ENCODE results near the gene HTR3E. TPM values are rescaled to one million over a fixed set of nuclear protein-coding genes. Genes with fewer than 3 reads are reported as not detected.
"Not testable (repeated sequence)": the region's sequence is repeated elsewhere in the genome, so short reads cannot be mapped to it uniquely, and the experiment has no call there.

The HTR3E gene
- total and polyA plus RNA-seq, 2 of the 13 experiments (the other 11 are each of a cell fraction or from before 2014, with no cell fraction given): not detected

DNA sequence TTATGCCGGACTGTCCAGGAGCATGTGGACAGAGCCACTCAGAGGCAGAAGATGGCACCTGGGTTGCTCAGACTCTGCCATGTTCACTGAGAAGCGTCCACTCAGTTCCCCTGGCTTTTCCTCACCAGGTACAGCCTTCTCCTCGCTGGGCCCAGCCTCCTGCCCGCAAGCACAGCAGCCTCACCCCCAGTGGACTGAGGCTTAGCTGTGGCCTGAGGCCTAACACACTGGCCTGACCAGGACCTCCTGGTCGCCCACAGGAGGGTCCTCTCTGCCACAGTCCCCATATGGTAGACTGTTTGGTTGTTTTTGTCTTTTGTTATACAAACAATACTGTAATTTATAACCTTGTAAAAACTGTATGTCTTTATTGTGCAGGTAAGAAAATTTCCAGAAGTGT, 28.5 kb upstream of the HTR3E start:
- 59% methylated on average over 3 of the region's 5 CpGs for WGBS (ENCODE audit: low lambda C conversion rate)
- CTCF ChIA-PET (ENCODE audit: low intra/inter-chr PET ratio, low total read pairs): no interaction called here

GRCh38 chr3:184071142-184071541, 25.7 kb upstream of the HTR3E start:
- 22% methylated on average over 7 of the region's 7 CpGs for WGBS (ENCODE audit: low lambda C conversion rate)
- BruUV-seq (replicated peaks); CTCF ChIA-PET (ENCODE audit: low intra/inter-chr PET ratio, low total read pairs); H3K9me3 ChIP-seq (ENCODE audit: low read length); H3K27ac ChIP-seq (ENCODE audit: extremely low read length, insufficient read depth, low read length); intact Hi-C loops (cut with micrococcal nuclease; ENCODE audit: unreplicated experiment); POLR2A ChIA-PET; ATAC-seq; DNase-seq (ENCODE audit: low spot score); H4K20me1 ChIP-seq (ENCODE audit: insufficient read depth, low read length); H3K27me3 ChIP-seq (ENCODE audit: control insufficient read depth in 1 of 2, insufficient read depth in 2 of 2, low read length in 2 of 2); H3K79me2 ChIP-seq (ENCODE audit: insufficient read depth, low read length); H2AFZ ChIP-seq (ENCODE audit: low read length); H3K4me2 ChIP-seq (ENCODE audit: low read depth, low read length); H3K4me3 ChIP-seq (replicated peaks in 1 of 3; ENCODE audit: insufficient read depth in 1 of 3, low read depth in 2 of 3, low read length in 3 of 3); in situ Hi-C loops (cut with HindIII; ENCODE audit: extremely low pct_ligation_motif_present, low pct_unique_long_range_greater_than_20kb); FAIRE-seq; H3K36me3 ChIP-seq (replicated peaks in 1 of 2; ENCODE audit: control insufficient read depth in 1 of 2, insufficient read depth in 2 of 2, low read length in 2 of 2); H3K4me1 ChIP-seq (ENCODE audit: insufficient read depth, low read length); H3K9ac ChIP-seq (ENCODE audit: insufficient read depth, low read depth, low read length): not testable (repeated sequence)

More for the DNA sequence above, 28.5 kb upstream of the HTR3E start:
- in situ Hi-C loops (cut with HindIII; ENCODE audit: extremely low pct_ligation_motif_present, low pct_unique_long_range_greater_than_20kb) (no loop called here), intact Hi-C loops (cut with micrococcal nuclease; ENCODE audit: unreplicated experiment) (no loop called here)
- BruUV-seq (replicated peaks): no TSS peak
- peak; percentile 50 for ATAC-seq
- H3K27me3 ChIP-seq (ENCODE audit: control insufficient read depth in 1 of 2, insufficient read depth in 2 of 2, low read length in 2 of 2): peaks cover 0 to 4% of the 10 kb centered on the region in 2 experiments; a peak in 2 of 5 replicates
- no peaks in the 10 kb centered on the region; the same call in 1 of the 2 replicates for H3K9me3 ChIP-seq (ENCODE audit: low read length)
- no peaks in the 10 kb centered on the region for H4K20me1 ChIP-seq (ENCODE audit: insufficient read depth, low read length)
- no peak overlapping the region for H2AFZ ChIP-seq (ENCODE audit: low read length)
- no peak for TF ChIP-seq ZNF121 (CRISPR knock-in tag; IDR thresholded peaks at IDR 0.05)
- TF ChIP-seq KLF13 (CRISPR knock-in tag; IDR thresholded peaks at IDR 0.05): no peak
- TF ChIP-seq ZNF24 (IDR thresholded peaks at IDR 0.05): no peak
- no peak for TF ChIP-seq RNF2 (conservative IDR thresholded peaks at IDR 0.05; ENCODE audit: low read depth)
- TF ChIP-seq, protein P1, sequence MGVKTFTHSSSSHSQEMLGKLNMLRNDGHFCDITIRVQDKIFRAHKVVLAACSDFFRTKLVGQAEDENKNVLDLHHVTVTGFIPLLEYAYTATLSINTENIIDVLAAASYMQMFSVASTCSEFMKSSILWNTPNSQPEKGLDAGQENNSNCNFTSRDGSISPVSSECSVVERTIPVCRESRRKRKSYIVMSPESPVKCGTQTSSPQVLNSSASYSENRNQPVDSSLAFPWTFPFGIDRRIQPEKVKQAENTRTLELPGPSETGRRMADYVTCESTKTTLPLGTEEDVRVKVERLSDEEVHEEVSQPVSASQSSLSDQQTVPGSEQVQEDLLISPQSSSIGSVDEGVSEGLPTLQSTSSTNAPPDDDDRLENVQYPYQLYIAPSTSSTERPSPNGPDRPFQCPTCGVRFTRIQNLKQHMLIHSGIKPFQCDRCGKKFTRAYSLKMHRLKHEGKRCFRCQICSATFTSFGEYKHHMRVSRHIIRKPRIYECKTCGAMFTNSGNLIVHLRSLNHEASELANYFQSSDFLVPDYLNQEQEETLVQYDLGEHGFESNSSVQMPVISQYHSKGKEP (CRISPR knock-in tag; IDR thresholded peaks at IDR 0.05): no peak
- no peak for TF ChIP-seq NR3C1 (CRISPR knock-in tag; IDR thresholded peaks at IDR 0.05)
- DNase-seq (ENCODE audit: low spot score): no peak
- H3K4me1 ChIP-seq (ENCODE audit: insufficient read depth, low read length): no peaks in the 10 kb centered on the region
- H3K4me2 ChIP-seq (ENCODE audit: low read depth, low read length): no peak overlapping the region
- FAIRE-seq: no peak
- POLR2A ChIA-PET: no interaction called here
- no peak overlapping the region for H3K9ac ChIP-seq (ENCODE audit: insufficient read depth, low read depth, low read length)
- H3K79me2 ChIP-seq (ENCODE audit: insufficient read depth, low read length): no peaks in the 10 kb centered on the region
- H3K4me3 ChIP-seq (replicated peaks in 1 of 3; ENCODE audit: insufficient read depth in 1 of 3, low read depth in 2 of 3, low read length in 3 of 3): no peak overlapping the region
- no peaks in the 10 kb centered on the region for H3K36me3 ChIP-seq (replicated peaks in 1 of 2; ENCODE audit: control insufficient read depth in 1 of 2, insufficient read depth in 2 of 2, low read length in 2 of 2)
- H3K27ac ChIP-seq (ENCODE audit: extremely low read length, insufficient read depth, low read length): no peak overlapping the region

All from HepG2 (cell line).